Measurements from ENCODE around the gene PCNT.

The PCNT gene

GRCh38 chr21:46399686-46400085 is 75.7 kb downstream of the PCNT start:
- ChIA-PET CTCF (interaction anchor here (0.8 to 1.0 kb wide), 2 partner anchors 32 to 257 kb away, joined by 4 read pairs; no protein-coding TSS in a partner anchor), POLR2A (interaction anchor here (0.7 kb wide), 1 partner anchor 171 kb away, joined by 4 read pairs; no protein-coding TSS in a partner anchor)
- Histone ChIP-seq H3K4me3 (ENCODE audit: low read depth, low read length) (no peak overlapping the region), H3K4me1 (ENCODE audit: control insufficient read depth, insufficient read depth, low read length) (no peaks in the 10 kb centered on the region), H3K36me3 (ENCODE audit: control insufficient read depth in 2 of 2, insufficient read depth in 1 of 2, low read length in 2 of 2) (peaks cover 57 to 84% of the 10 kb centered on the region in 2 experiments), H3K27ac (ENCODE audit: extremely low read depth, low read depth, low read length) (no peak overlapping the region), H3K9me3 (ENCODE audit: control insufficient read depth, insufficient read depth, low read depth, low read length) (no peaks in the 10 kb centered on the region)
- TF ChIP-seq ZFP3 (tag by site-specific recombination; IDR thresholded peaks at IDR 0.05; ENCODE audit: low read depth): no peak
- no peak for TF ChIP-seq ZBTB1 (tag by site-specific recombination; IDR thresholded peaks at IDR 0.05)
- TF ChIP-seq, protein P1, sequence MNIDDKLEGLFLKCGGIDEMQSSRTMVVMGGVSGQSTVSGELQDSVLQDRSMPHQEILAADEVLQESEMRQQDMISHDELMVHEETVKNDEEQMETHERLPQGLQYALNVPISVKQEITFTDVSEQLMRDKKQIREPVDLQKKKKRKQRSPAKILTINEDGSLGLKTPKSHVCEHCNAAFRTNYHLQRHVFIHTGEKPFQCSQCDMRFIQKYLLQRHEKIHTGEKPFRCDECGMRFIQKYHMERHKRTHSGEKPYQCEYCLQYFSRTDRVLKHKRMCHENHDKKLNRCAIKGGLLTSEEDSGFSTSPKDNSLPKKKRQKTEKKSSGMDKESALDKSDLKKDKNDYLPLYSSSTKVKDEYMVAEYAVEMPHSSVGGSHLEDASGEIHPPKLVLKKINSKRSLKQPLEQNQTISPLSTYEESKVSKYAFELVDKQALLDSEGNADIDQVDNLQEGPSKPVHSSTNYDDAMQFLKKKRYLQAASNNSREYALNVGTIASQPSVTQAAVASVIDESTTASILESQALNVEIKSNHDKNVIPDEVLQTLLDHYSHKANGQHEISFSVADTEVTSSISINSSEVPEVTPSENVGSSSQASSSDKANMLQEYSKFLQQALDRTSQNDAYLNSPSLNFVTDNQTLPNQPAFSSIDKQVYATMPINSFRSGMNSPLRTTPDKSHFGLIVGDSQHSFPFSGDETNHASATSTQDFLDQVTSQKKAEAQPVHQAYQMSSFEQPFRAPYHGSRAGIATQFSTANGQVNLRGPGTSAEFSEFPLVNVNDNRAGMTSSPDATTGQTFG (tag by site-specific recombination; IDR thresholded peaks at IDR 0.05; ENCODE audit: borderline replicate concordance): no peak
- TF ChIP-seq, protein P2, sequence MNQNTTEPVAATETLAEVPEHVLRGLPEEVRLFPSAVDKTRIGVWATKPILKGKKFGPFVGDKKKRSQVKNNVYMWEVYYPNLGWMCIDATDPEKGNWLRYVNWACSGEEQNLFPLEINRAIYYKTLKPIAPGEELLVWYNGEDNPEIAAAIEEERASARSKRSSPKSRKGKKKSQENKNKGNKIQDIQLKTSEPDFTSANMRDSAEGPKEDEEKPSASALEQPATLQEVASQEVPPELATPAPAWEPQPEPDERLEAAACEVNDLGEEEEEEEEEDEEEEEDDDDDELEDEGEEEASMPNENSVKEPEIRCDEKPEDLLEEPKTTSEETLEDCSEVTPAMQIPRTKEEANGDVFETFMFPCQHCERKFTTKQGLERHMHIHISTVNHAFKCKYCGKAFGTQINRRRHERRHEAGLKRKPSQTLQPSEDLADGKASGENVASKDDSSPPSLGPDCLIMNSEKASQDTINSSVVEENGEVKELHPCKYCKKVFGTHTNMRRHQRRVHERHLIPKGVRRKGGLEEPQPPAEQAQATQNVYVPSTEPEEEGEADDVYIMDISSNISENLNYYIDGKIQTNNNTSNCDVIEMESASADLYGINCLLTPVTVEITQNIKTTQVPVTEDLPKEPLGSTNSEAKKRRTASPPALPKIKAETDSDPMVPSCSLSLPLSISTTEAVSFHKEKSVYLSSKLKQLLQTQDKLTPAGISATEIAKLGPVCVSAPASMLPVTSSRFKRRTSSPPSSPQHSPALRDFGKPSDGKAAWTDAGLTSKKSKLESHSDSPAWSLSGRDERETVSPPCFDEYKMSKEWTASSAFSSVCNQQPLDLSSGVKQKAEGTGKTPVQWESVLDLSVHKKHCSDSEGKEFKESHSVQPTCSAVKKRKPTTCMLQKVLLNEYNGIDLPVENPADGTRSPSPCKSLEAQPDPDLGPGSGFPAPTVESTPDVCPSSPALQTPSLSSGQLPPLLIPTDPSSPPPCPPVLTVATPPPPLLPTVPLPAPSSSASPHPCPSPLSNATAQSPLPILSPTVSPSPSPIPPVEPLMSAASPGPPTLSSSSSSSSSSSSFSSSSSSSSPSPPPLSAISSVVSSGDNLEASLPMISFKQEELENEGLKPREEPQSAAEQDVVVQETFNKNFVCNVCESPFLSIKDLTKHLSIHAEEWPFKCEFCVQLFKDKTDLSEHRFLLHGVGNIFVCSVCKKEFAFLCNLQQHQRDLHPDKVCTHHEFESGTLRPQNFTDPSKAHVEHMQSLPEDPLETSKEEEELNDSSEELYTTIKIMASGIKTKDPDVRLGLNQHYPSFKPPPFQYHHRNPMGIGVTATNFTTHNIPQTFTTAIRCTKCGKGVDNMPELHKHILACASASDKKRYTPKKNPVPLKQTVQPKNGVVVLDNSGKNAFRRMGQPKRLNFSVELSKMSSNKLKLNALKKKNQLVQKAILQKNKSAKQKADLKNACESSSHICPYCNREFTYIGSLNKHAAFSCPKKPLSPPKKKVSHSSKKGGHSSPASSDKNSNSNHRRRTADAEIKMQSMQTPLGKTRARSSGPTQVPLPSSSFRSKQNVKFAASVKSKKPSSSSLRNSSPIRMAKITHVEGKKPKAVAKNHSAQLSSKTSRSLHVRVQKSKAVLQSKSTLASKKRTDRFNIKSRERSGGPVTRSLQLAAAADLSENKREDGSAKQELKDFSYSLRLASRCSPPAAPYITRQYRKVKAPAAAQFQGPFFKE (tag by site-specific recombination; IDR thresholded peaks at IDR 0.05; ENCODE audit: borderline replicate concordance): no peak
- TF ChIP-seq ZNF133 (tag by site-specific recombination; IDR thresholded peaks at IDR 0.05): no peak
- TF ChIP-seq ZNF280D (tag by site-specific recombination; IDR thresholded peaks at IDR 0.05): no peak
- no peak for TF ChIP-seq ZNF654 (tag by site-specific recombination; IDR thresholded peaks at IDR 0.05; ENCODE audit: low read depth)
- no peak for TF ChIP-seq ZFP41 (tag by site-specific recombination; IDR thresholded peaks at IDR 0.05; ENCODE audit: borderline replicate concordance)
- TF ChIP-seq ZNF600 (tag by site-specific recombination; IDR thresholded peaks at IDR 0.05): no peak

DNA sequence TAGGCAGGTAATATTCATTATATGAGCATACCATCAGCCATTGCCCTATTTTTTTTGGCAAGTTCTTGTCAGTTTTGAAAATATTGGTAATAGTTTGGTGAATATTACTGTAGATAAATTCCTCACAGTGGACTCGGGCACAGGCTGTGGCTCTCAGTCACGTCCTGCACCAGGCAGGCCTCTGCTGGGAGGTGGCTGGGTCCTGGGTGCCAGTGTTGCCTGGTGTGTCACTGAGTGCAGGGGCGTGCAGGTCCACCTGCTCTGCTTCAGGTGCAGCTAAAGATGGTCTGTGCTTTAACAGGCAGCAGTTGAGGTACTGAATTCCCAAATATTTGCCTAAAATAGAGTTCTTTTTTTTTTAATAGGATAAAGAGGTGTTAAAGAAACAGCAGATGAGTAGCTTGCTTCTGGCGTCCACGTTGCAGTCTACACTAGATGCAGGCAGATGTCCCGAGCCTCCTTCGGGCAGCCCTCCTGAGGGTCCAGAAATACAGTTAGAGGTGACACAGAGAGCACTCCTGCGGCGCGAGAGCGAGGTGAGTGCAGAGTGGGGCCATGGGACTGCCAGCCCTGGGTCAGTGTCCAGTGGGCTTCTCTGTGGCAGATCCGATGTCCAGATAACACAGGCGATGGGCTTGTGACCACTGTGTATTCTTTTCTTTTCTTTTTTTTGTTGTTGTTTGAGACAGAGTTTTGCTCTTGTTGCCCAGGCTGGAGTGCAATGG is 77.4 kb downstream of the PCNT start:
- POLR2A ChIA-PET: no interaction called here
- CTCF ChIA-PET: interaction anchor here (1.6 kb wide), 1 partner anchor 10 kb away, joined by 3 read pairs; no protein-coding TSS in a partner anchor
- peaks cover 71 to 87% of the 10 kb centered on the region in 2 experiments for H3K36me3 ChIP-seq (ENCODE audit: control insufficient read depth in 2 of 2, insufficient read depth in 1 of 2, low read length in 2 of 2)

More for the DNA sequence above, 77.4 kb downstream of the PCNT start:
- H3K9me3 ChIP-seq (ENCODE audit: control insufficient read depth, insufficient read depth, low read depth, low read length): no peaks in the 10 kb centered on the region
- no peak for TF ChIP-seq ZNF518A (tag by site-specific recombination; conservative IDR thresholded peaks at IDR 0.05; ENCODE audit: low read depth)
- no peak for TF ChIP-seq ZNF529 (tag by site-specific recombination; IDR thresholded peaks at IDR 0.05; ENCODE audit: insufficient replicate concordance)
- TF ChIP-seq ZNF629 (tag by site-specific recombination; IDR thresholded peaks at IDR 0.05): no peak
- TF ChIP-seq ZNF274 (IDR thresholded peaks at IDR 0.05; ENCODE audit: low read length): no peak
- no peak for TF ChIP-seq ZNF274 (tag by site-specific recombination; IDR thresholded peaks at IDR 0.05; ENCODE audit: borderline replicate concordance)
- no peak overlapping the region for H3K4me3 ChIP-seq (ENCODE audit: low read depth, low read length)
- H3K4me1 ChIP-seq (ENCODE audit: control insufficient read depth, insufficient read depth, low read length): no peaks in the 10 kb centered on the region
- no peak overlapping the region for H3K27ac ChIP-seq (ENCODE audit: extremely low read depth, low read depth, low read length)

All from HEK293 (cell line).